GM19035 (cell line): ENCODE data around the gene ARID3B.
"Not testable (repeated sequence)": the region's sequence is repeated elsewhere in the genome, so short reads cannot be mapped to it uniquely, and the experiment has no call there.

Source experiments
- ATAC-seq: cut with Tn5 transposase; IDR thresholded peaks from one replicate; pipeline ENCODE4 v1.9.1; 2021; ENCODE audit not compliant: unreplicated experiment

ARID3B gene

GRCh38 chr15:74535388-74536084, 5.5 kb upstream of the ARID3B start:
- ATAC-seq: no peak

GRCh38 chr15:74537736-74538135, 3.3 kb upstream of the ARID3B start:
- ATAC-seq: no peak

- not testable (repeated sequence) for ATAC-seq
Measured at GRCh38 chr15:74539521-74539920, 1.5 kb upstream of the ARID3B start.

GRCh38 chr15:74540161-74540760, 759 bp upstream of the ARID3B start:
- ATAC-seq: peak; percentile 1

- ATAC-seq: peak; percentile 36
Measured at GRCh38 chr15:74541494-74542165, 610 bp downstream of the ARID3B start.

GRCh38 chr15:74542166-74543042, 1.4 kb downstream of the ARID3B start:
- no peak for ATAC-seq

- ATAC-seq: no peak
Measured at GRCh38 chr15:74543043-74543422, 2.0 kb downstream of the ARID3B start.

- ATAC-seq: no peak
Measured at GRCh38 chr15:74543583-74543982, 2.6 kb downstream of the ARID3B start.

- no peak for ATAC-seq
Measured at GRCh38 chr15:74545086-74545485, 4.1 kb downstream of the ARID3B start.

GRCh38 chr15:74545776-74546656, 5.0 kb downstream of the ARID3B start:
- ATAC-seq: peak; percentile 52

- no peak for ATAC-seq
Measured at GRCh38 chr15:74547616-74548015, 6.6 kb downstream of the ARID3B start.

- ATAC-seq: no peak
Measured at GRCh38 chr15:74548241-74548640, 7.2 kb downstream of the ARID3B start.

- ATAC-seq: no peak
Measured at GRCh38 chr15:74549816-74550215, 8.8 kb downstream of the ARID3B start.

- no peak for ATAC-seq
Measured at GRCh38 chr15:74551714-74552113, 10.7 kb downstream of the ARID3B start.

- ATAC-seq: no peak
Measured at GRCh38 chr15:74552773-74553441, 11.9 kb downstream of the ARID3B start.

GRCh38 chr15:74555192-74555591, 14.2 kb downstream of the ARID3B start:
- ATAC-seq: no peak

- no peak for ATAC-seq
Measured at GRCh38 chr15:74558706-74559105, 17.7 kb downstream of the ARID3B start.

GRCh38 chr15:74563442-74563841, 22.4 kb downstream of the ARID3B start:
- ATAC-seq: no peak

GRCh38 chr15:74564182-74564581, 23.2 kb downstream of the ARID3B start:
- no peak for ATAC-seq
